Loucy (cell line): ENCODE data around the gene TPGS1.

Experiments used
- H2AFZ ChIP-seq: fragments of 200-600 bp; sonication (generic); 2 replicates; pipeline ENCODE4 v1.6.0; 2016; ENCODE audit warnings: antibody characterized with exemption, mild to moderate bottlenecking, low read length, moderate library complexity
- H3F3A ChIP-seq: fragments of 200-600 bp; 2 replicates; pipeline ENCODE4 v1.6.0; 2016; ENCODE audit warnings: antibody characterized with exemption, low read depth, mild to moderate bottlenecking
- H3K27me3 ChIP-seq: fragments of 200-600 bp; sonication (generic); 2 replicates; pipeline ENCODE4 v1.6.1; 2014; ENCODE audit warnings: low read length, mild to moderate bottlenecking; ENCODE audit not compliant: insufficient read depth, poor library complexity, severe bottlenecking
- H3K36me3 ChIP-seq: fragments of 200-600 bp; sonication (generic); 2 replicates; pipeline ENCODE4 v1.6.1; 2016; ENCODE audit warnings: low read length; ENCODE audit not compliant: insufficient read depth
- H3K4me1 ChIP-seq: fragments of 200-600 bp; sonication (generic); 2 replicates; pipeline ENCODE4 v1.5.1; 2014; ENCODE audit warnings: low read length, mild to moderate bottlenecking; ENCODE audit not compliant: insufficient read depth, poor library complexity, severe bottlenecking
- H3K4me2 ChIP-seq: fragments of 200-600 bp; sonication (generic); 2 replicates; pipeline ENCODE4 v1.6.0; 2014; ENCODE audit warnings: antibody characterized with exemption, low read length, low read depth, mild to moderate bottlenecking; ENCODE audit not compliant: poor library complexity, severe bottlenecking
- H3K4me3 ChIP-seq: fragments of 200-600 bp; sonication (generic); 2 replicates; pipeline ENCODE4 v1.5.1; 2014; ENCODE audit warnings: low read length, mild to moderate bottlenecking, mixed read lengths; ENCODE audit not compliant: poor library complexity, severe bottlenecking
- H3K79me2 ChIP-seq: fragments of 200-600 bp; sonication (generic); 2 replicates; pipeline ENCODE4 v1.6.1; 2014; ENCODE audit warnings: low read length; ENCODE audit not compliant: insufficient read depth
- H3K9ac ChIP-seq: fragments of 200-600 bp; sonication (generic); 2 replicates; pipeline ENCODE4 v1.6.0; 2014; ENCODE audit warnings: mild to moderate bottlenecking, low read depth, low read length, moderate library complexity; ENCODE audit not compliant: poor library complexity, severe bottlenecking
- H3K9me2 ChIP-seq: fragments of 200-600 bp; sonication (generic); replicated peaks from 2 replicates; pipeline ENCODE4 v1.6.1; 2016; ENCODE audit warnings: low read depth, low read length, mixed read lengths
- H3K9me3 ChIP-seq: fragments of 200-600 bp; sonication (generic); 2 replicates; pipeline ENCODE4 v1.6.1; 2014; ENCODE audit warnings: mild to moderate bottlenecking, antibody characterized with exemption, low read length, low read depth; ENCODE audit not compliant: insufficient read depth
- H4K20me1 ChIP-seq: fragments of 200-600 bp; sonication (generic); 2 replicates; pipeline ENCODE4 v1.6.0; 2014; ENCODE audit warnings: antibody characterized with exemption, low read length, mild to moderate bottlenecking; ENCODE audit not compliant: insufficient read depth, poor library complexity, severe bottlenecking
- CTCF ChIP-seq: fragments of 200-600 bp; sonication (generic); conservative IDR thresholded peaks from 2 replicates; pipeline ENCODE4 v1.5.1; 2014; ENCODE audit warnings: mild to moderate bottlenecking, antibody characterized with exemption, low read length
- EZH2phosphoT487 ChIP-seq: fragments of 200-600 bp; IDR thresholded peaks from 2 replicates; pipeline ENCODE4 v1.6.1; 2018; ENCODE audit warnings: antibody characterized with exemption, mild to moderate bottlenecking, moderate library complexity, borderline replicate concordance

Gene TPGS1

GRCh38 chr19:491146-491741 lies 16.1 kb upstream of the TPGS1 start:
- no peak overlapping the region for H3K4me3 ChIP-seq
- H3K9me2 ChIP-seq, result no peaks in the 10 kb centered on the region
- no peak for TF ChIP-seq CTCF
- no peak for TF ChIP-seq EZH2phosphoT487
- no peak overlapping the region for H3K9ac ChIP-seq
- no peaks in the 10 kb centered on the region for H3K9me3 ChIP-seq
- H3F3A ChIP-seq, result peaks cover 5% of the 10 kb centered on the region; the same call in 1 of the 2 replicates
- H3K79me2 ChIP-seq, result peaks cover 8% of the 10 kb centered on the region; the same call in 1 of the 2 replicates
- no peaks in the 10 kb centered on the region for H4K20me1 ChIP-seq
- no peak overlapping the region for H3K4me2 ChIP-seq
- H3K27me3 ChIP-seq, result no peaks in the 10 kb centered on the region
- H3K4me1 ChIP-seq, result no peaks in the 10 kb centered on the region
- no peak overlapping the region for H2AFZ ChIP-seq
- no peaks in the 10 kb centered on the region for H3K36me3 ChIP-seq

- H3K9me3 ChIP-seq, result no peaks in the 10 kb centered on the region
- no peak overlapping the region for H2AFZ ChIP-seq
- no peaks in the 10 kb centered on the region for H3K36me3 ChIP-seq
- H3K4me1 ChIP-seq, result no peaks in the 10 kb centered on the region
- no peak overlapping the region for H3K9ac ChIP-seq
- TF ChIP-seq CTCF (no peak), EZH2phosphoT487 (no peak)
- H3K79me2 ChIP-seq, result peaks cover 8% of the 10 kb centered on the region; the same call in 1 of the 2 replicates
- H3K4me3 ChIP-seq, result no peak overlapping the region
- no peaks in the 10 kb centered on the region for H4K20me1 ChIP-seq
- no peak overlapping the region for H3K4me2 ChIP-seq
- H3K27me3 ChIP-seq, result no peaks in the 10 kb centered on the region
- H3F3A ChIP-seq, result peaks cover 5% of the 10 kb centered on the region; the same call in 1 of the 2 replicates
- no peaks in the 10 kb centered on the region for H3K9me2 ChIP-seq
These were observed 15.2 kb upstream of the TPGS1 start for GRCh38 chr19:492091-492531.

GRCh38 chr19:493391-494170 lies 13.7 kb upstream of the TPGS1 start:
- no peaks in the 10 kb centered on the region for H3K27me3 ChIP-seq
- no peak overlapping the region for H2AFZ ChIP-seq
- H3K9me3 ChIP-seq, result no peaks in the 10 kb centered on the region
- peaks cover 5% of the 10 kb centered on the region; the same call in 1 of the 2 replicates for H3F3A ChIP-seq
- H3K4me3 ChIP-seq, result no peak overlapping the region
- H3K36me3 ChIP-seq, result no peaks in the 10 kb centered on the region
- no peak overlapping the region for H3K4me2 ChIP-seq
- H3K79me2 ChIP-seq, result peaks cover 8% of the 10 kb centered on the region; the same call in 1 of the 2 replicates
- H3K9ac ChIP-seq, result no peak overlapping the region
- H3K9me2 ChIP-seq, result no peaks in the 10 kb centered on the region
- TF ChIP-seq EZH2phosphoT487 (no peak), CTCF (no peak)
- H3K4me1 ChIP-seq, result no peaks in the 10 kb centered on the region
- H4K20me1 ChIP-seq, result no peaks in the 10 kb centered on the region
